Adipose tissue (tissue), 3 donors: ENCODE results near the gene GJB5. TPM values are rescaled to one million over a fixed set of nuclear protein-coding genes. Genes with fewer than 3 reads are reported as not detected.
"Not testable (repeated sequence)": the region's sequence is repeated elsewhere in the genome, so short reads cannot be mapped to it uniquely, and the experiment has no call there.

ENCODE experiments used
- H3K27ac ChIP-seq: one replicate; pipeline ENCODE4 v1.5.1; 2013; ENCODE audit warnings: low read depth, low read length
- WGBS, 3 donors: extraction: QIAGEN DNeasy Blood & Tissue Kit; methylation state at CpG; one replicate each; pipeline ENCODE4 v1.1.7; 2013; 5-methylcytosine and 5-hydroxymethylcytosine counted together
- polyA plus RNA-seq, 3 donors: library from polyadenylated mRNA; stranded (reverse); fragments of 200-250 nt; gene quantifications; one replicate each; pipeline ENCODE4 v1.2.3, GENCODE V29; 2013
- donor health status: healthy with polysubstance abuse.
- donor health status: Bipolar disorder and iron deficiency.
- donor health status: healthy.

The GJB5 gene
- polyA plus RNA-seq, 3 donors, result 0.06 to 0.07 TPM; not detected in 1

- no peak overlapping the region for H3K27ac ChIP-seq
- 55 to 59% (median 56%) methylated on average over 8 of the region's 8 CpGs for WGBS, 3 donors
Measured at GRCh38 chr1:34763142-34763781, 8.4 kb downstream of the GJB5 start.

GRCh38 chr1:34768856-34769255 is 14.0 kb downstream of the GJB5 start:
- WGBS, 3 donors, result 68 to 69% (median 69%) methylated on average over 3 of the region's 3 CpGs
- H3K27ac ChIP-seq, result no peak overlapping the region

- no peak overlapping the region for H3K27ac ChIP-seq
- 80 to 87% (median 83%) methylated on average over 5 of the region's 5 CpGs for WGBS, 3 donors
Measured at GRCh38 chr1:34770891-34771504, 16.2 kb downstream of the GJB5 start.

GRCh38 chr1:34771573-34772371 is 16.9 kb downstream of the GJB5 start:
- WGBS, 3 donors, result 84 to 88% (median 88%) methylated on average over 16 of the region's 16 CpGs

GRCh38 chr1:34773114-34773513 is 18.3 kb downstream of the GJB5 start:
- WGBS, 3 donors, result 82 to 95% (median 87%) methylated on average over 4 of the region's 4 CpGs
- H3K27ac ChIP-seq, result not testable (repeated sequence)

More at GRCh38 chr1:34771573-34772371, 16.9 kb downstream of the GJB5 start:
- no peak overlapping the region for H3K27ac ChIP-seq

GRCh38 chr1:34774957-34775356 is 20.1 kb downstream of the GJB5 start:
- 56 to 81% (median 61%) methylated on average over 8 of the region's 8 CpGs for WGBS, 3 donors
- no peak overlapping the region for H3K27ac ChIP-seq

GRCh38 chr1:34776911-34777310 is 22.1 kb downstream of the GJB5 start:
- no peak overlapping the region for H3K27ac ChIP-seq
- 50 to 75% (median 57%) methylated on average over 2 to 3 of the region's 3 CpGs for WGBS, 3 donors

GRCh38 chr1:34777519-34778321 is 22.9 kb downstream of the GJB5 start:
- WGBS, 3 donors, result 54 to 76% (median 56%) methylated on average over 10 of the region's 10 CpGs

GRCh38 chr1:34778381-34778780 is 23.5 kb downstream of the GJB5 start:
- 79 to 82% (median 81%) methylated on average over 6 of the region's 6 CpGs for WGBS, 3 donors
- no peak overlapping the region for H3K27ac ChIP-seq

More at GRCh38 chr1:34777519-34778321, 22.9 kb downstream of the GJB5 start:
- no peak overlapping the region for H3K27ac ChIP-seq

- WGBS, 3 donors, result 81 to 90% (median 89%) methylated on average over 5 of the region's 5 CpGs
- H3K27ac ChIP-seq, result no peak overlapping the region
Measured at GRCh38 chr1:34779005-34779404, 24.2 kb downstream of the GJB5 start.

GRCh38 chr1:34779526-34779925 is 24.7 kb downstream of the GJB5 start:
- H3K27ac ChIP-seq, result no peak overlapping the region
- WGBS, 3 donors, result 75 to 85% (median 81%) methylated on average over 5 of the region's 5 CpGs

- 81 to 91% (median 86%) methylated on average over 5 of the region's 5 CpGs for WGBS, 3 donors
- H3K27ac ChIP-seq, result no peak overlapping the region
Measured at GRCh38 chr1:34779962-34780361, 25.1 kb downstream of the GJB5 start.

GRCh38 chr1:34780528-34780927 is 25.7 kb downstream of the GJB5 start:
- no peak overlapping the region for H3K27ac ChIP-seq
- WGBS, 3 donors, result 84 to 91% (median 90%) methylated on average over 2 of the region's 2 CpGs

- WGBS, 3 donors, result 1 to 4% (median 2%) methylated on average over 36 to 62 of the region's 62 CpGs
- H3K27ac ChIP-seq, result no peak within 1 kb of the TSS
Measured at GRCh38 chr1:34781071-34781843, 26.4 kb downstream of the GJB5 start, which contains the start of gene GJB3. TSS of gene GJB3 (plus strand) at chr1:34781214. CDS start at chr1:34784763, 3,549 bp downstream.

GRCh38 chr1:34781844-34782391 is 27.1 kb downstream of the GJB5 start:
- no peak overlapping the region for H3K27ac ChIP-seq
- 7 to 11% (median 9%) methylated on average over 18 of the region's 18 CpGs for WGBS, 3 donors

GRCh38 chr1:34784751-34785221 is 29.9 kb downstream of the GJB5 start:
- 87 to 90% (median 88%) methylated on average over 28 of the region's 28 CpGs for WGBS, 3 donors
- H3K27ac ChIP-seq, result no peak overlapping the region

GRCh38 chr1:34785231-34785874 is 30.5 kb downstream of the GJB5 start:
- 83 to 87% (median 84%) methylated on average over 22 of the region's 22 CpGs for WGBS, 3 donors
- no peak overlapping the region for H3K27ac ChIP-seq
